OCI-M2 (cell line): ENCODE measurements around the gene CDK18.

Experiments
- DNase-seq: peaks from one replicate; lab custom pipeline; 2025; ENCODE audit not compliant: unreplicated experiment; lab: John Stamatoyannopoulos, UW

CDK18 gene

GRCh38 chr1:205568135-205568468, 63.6 kb downstream of the CDK18 start:
- no peak for DNase-seq

- DNase-seq: no peak
Observed at GRCh38 chr1:205568469-205569361, 64.2 kb downstream of the CDK18 start.

- no peak for DNase-seq
Observed at GRCh38 chr1:205569411-205570172, 65.1 kb downstream of the CDK18 start.

GRCh38 chr1:205570173-205570501, 65.7 kb downstream of the CDK18 start:
- DNase-seq: no peak

GRCh38 chr1:205570796-205571537, 66.5 kb downstream of the CDK18 start:
- no peak for DNase-seq

- DNase-seq: no peak
Observed at GRCh38 chr1:205571747-205572146, 67.3 kb downstream of the CDK18 start.

GRCh38 chr1:205572421-205572820, 68.0 kb downstream of the CDK18 start:
- DNase-seq: no peak

- no peak for DNase-seq
Observed at GRCh38 chr1:205575294-205575885, 70.9 kb downstream of the CDK18 start.

GRCh38 chr1:205576011-205576410, 71.5 kb downstream of the CDK18 start:
- no peak for DNase-seq

- DNase-seq: no peak
Observed at GRCh38 chr1:205576805-205577761, 72.6 kb downstream of the CDK18 start.

GRCh38 chr1:205577874-205578658, 73.6 kb downstream of the CDK18 start:
- no peak for DNase-seq

- no peak for DNase-seq
Observed at GRCh38 chr1:205578780-205579571, 74.5 kb downstream of the CDK18 start.

GRCh38 chr1:205579711-205580110, 75.2 kb downstream of the CDK18 start:
- no peak for DNase-seq

- no peak for DNase-seq
Observed at GRCh38 chr1:205580140-205580922, 75.9 kb downstream of the CDK18 start.

- DNase-seq: no peak
Observed at GRCh38 chr1:205580923-205581180, 76.4 kb downstream of the CDK18 start.

GRCh38 chr1:205581321-205581980, 77.0 kb downstream of the CDK18 start:
- no peak for DNase-seq

GRCh38 chr1:205582046-205582445, 77.6 kb downstream of the CDK18 start:
- DNase-seq: no peak
